PFSK-1 (cell line): Measurements from ENCODE around the gene CD82.

ENCODE experiments used
- FOXP2 ChIP-seq: optimal IDR thresholded peaks from 2 replicates; pipeline ENCODE3; 2011; ENCODE audit warnings: borderline replicate concordance, control low read depth, inconsistent platforms; ENCODE audit not compliant: insufficient read depth; ENCODE audit errors: extremely low read length, extremely low read depth
- POLR2AphosphoS5 ChIP-seq: IDR thresholded peaks from 2 replicates; pipeline ENCODE4 v1.6.1; 2012; ENCODE audit warnings: low read depth, mild to moderate bottlenecking, control low read depth, low read length, moderate library complexity
- REST ChIP-seq, 2 experiments: IDR thresholded peaks; 2 replicates each; pipeline versions ENCODE4 v1.6.1 to v1.8.0; 2011 to 2012; ENCODE audit warnings: low read depth in 2 of 2, low read length in 2 of 2, control low read depth in 1 of 2, inconsistent platforms in 1 of 2, mild to moderate bottlenecking in 1 of 2, moderate library complexity in 1 of 2; ENCODE audit not compliant: insufficient read depth in 1 of 2
- SIN3A ChIP-seq: IDR thresholded peaks from 2 replicates; pipeline ENCODE4 v1.6.1; 2012; ENCODE audit warnings: mild to moderate bottlenecking, low read length, moderate library complexity, borderline replicate concordance; ENCODE audit not compliant: insufficient read depth
- TAF1 ChIP-seq: IDR thresholded peaks from 2 replicates; pipeline ENCODE4 v1.6.1; 2012; ENCODE audit warnings: low read length, control low read depth, borderline replicate concordance; ENCODE audit not compliant: insufficient read depth

The CD82 gene

GRCh38 chr11:44627165-44627789 lies 61.8 kb downstream of the CD82 start:
- no peak for TF ChIP-seq POLR2AphosphoS5
- no peak for TF ChIP-seq FOXP2
- TF ChIP-seq SIN3A = no peak
- TF ChIP-seq TAF1 = no peak
- TF ChIP-seq REST (IDR thresholded peaks at IDR 0.05; ENCODE audit: insufficient read depth in 1 of 2, low read depth in 2 of 2, low read length in 2 of 2) = no peak

GRCh38 chr11:44627911-44628729 lies 62.7 kb downstream of the CD82 start:
- TF ChIP-seq POLR2AphosphoS5 = no peak
- no peak for TF ChIP-seq TAF1

GRCh38 chr11:44628730-44629700 lies 63.6 kb downstream of the CD82 start:
- no peak for TF ChIP-seq FOXP2
- TF ChIP-seq POLR2AphosphoS5 = no peak
- no peak for TF ChIP-seq TAF1
- no peak for TF ChIP-seq REST (IDR thresholded peaks at IDR 0.05; ENCODE audit: insufficient read depth in 1 of 2, low read depth in 2 of 2, low read length in 2 of 2)
- TF ChIP-seq SIN3A = no peak

- TF ChIP-seq FOXP2 (no peak), REST (IDR thresholded peaks at IDR 0.05; ENCODE audit: insufficient read depth in 1 of 2, low read depth in 2 of 2, low read length in 2 of 2) (no peak), POLR2AphosphoS5 (no peak), SIN3A (no peak), TAF1 (no peak)
Observed at GRCh38 chr11:44629732-44630345, 64.4 kb downstream of the CD82 start.
